HG02571 (cell line): ENCODE measurements around the gene MAFB.

ENCODE experiments used
- ATAC-seq: cut with Tn5 transposase; IDR thresholded peaks from one replicate; pipeline ENCODE4 v1.9.1; 2021; ENCODE audit warnings: mild to moderate bottlenecking, moderate library complexity; ENCODE audit not compliant: unreplicated experiment

MAFB gene

DNA sequence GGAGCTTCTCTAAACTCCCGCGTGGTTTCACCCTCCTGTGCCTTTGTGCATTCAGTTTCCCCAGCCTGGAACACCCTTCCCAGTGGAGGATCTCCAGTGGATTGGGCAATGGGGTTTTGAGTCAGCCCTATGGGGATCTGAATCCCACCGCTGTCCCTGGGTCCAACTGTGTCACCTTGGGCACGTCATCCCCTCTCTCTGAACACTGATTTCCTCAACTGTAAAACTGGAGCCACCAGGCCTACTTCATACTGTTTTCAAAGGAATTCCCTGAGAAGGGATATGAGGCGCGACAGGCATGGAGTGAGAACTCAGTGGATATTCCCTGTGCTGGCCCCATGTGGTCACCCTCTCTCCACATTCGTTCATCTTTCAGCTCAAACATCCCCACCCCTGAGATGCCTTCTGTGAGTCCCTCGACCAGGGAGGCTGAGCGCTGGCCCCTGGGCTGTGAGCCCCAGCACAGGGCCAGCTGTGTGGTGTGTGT, 25.7 kb downstream of the MAFB start:
- no peak for ATAC-seq

GRCh38 chr20:40659567-40659966, 29.5 kb downstream of the MAFB start:
- ATAC-seq = no peak

- no peak for ATAC-seq
These were observed 30.5 kb downstream of the MAFB start for GRCh38 chr20:40658509-40658908.

GRCh38 chr20:40657526-40657925, 31.5 kb downstream of the MAFB start:
- ATAC-seq = no peak

DNA sequence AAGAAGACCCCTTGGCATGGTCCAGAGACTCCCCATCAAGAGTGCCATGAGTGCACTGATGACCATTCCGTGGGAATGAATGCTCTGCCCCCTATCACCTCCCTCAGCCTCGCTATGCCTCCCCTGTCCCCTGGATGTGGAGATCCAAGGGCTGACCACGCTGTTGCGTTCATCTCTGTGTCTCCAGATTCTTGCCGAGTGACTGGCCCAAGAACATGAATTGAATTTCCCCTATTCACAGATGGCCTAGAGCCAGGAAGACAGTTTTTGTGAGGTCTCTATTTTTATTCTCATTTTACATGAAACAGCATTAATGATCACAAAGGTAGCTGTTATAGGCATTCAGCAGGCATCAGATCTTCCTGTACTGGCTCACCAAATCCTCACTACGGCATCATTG, 33.6 kb downstream of the MAFB start:
- ATAC-seq = no peak

- ATAC-seq = no peak
These were observed 34.2 kb downstream of the MAFB start for GRCh38 chr20:40654876-40655275.

DNA sequence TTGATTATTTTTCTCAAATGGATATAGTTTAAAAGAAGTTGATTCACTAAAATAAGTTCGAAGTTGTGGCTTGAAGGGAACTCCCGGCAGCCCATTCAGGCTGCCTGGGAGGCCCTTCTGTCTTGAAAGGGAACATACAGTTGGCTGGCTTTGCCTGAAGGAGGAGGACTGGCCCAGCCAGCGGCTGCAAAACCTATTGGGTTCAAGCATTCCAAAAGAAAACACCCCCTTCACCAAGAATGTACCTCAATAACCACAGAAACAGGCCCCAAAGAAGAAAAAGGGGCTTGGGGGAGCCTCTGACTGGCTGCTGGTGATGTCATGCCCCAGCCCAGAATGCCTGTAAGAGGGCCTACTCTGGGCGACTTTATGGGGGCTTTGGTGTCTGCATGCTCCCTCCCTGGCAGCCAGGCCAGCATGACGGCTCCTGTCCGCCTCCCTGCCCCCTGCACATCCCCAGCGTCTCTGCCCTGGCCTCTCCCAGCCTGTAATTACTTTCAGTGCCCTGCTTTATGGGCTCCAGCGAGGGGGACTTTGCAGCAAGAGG, 36.5 kb downstream of the MAFB start:
- no peak for ATAC-seq

DNA sequence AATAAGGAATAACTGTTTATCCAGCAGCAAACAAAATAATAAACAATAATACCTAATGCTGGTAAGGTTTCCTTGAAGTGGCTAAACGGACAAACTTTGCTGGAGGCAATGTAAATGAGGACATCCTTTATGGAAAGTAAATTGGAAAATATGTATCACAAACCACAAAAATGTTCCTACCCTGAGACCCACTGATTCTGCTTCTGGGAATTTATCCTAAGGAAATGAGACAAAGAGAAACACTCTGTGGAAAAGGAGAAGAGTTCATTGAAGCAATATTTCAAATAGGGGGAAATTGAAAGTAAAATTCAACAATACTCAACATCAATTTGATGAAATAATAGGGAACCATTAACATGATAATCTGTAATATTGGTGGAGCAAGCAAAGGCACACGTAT, 37.9 kb downstream of the MAFB start:
- no peak for ATAC-seq

DNA sequence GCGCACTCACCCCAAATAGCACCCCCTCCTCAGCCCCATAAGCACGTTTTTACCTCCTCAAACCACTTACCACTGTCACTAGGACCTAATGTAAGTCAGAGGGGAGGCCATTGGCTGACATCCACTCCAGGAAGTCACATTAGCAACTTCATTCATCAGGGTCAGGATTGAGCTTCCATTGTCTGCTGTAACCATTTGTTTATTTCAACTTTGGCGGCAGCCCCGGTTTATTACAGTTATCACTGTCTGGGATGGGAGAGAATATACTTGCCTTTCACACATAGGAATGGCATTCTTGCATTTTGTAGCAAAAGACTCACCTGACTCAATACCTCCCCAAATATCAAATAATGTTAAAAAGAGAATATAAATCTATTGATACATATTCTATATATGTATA, 38.3 kb downstream of the MAFB start:
- no peak for ATAC-seq

GRCh38 chr20:40648210-40649072, 40.6 kb downstream of the MAFB start:
- no peak for ATAC-seq

DNA sequence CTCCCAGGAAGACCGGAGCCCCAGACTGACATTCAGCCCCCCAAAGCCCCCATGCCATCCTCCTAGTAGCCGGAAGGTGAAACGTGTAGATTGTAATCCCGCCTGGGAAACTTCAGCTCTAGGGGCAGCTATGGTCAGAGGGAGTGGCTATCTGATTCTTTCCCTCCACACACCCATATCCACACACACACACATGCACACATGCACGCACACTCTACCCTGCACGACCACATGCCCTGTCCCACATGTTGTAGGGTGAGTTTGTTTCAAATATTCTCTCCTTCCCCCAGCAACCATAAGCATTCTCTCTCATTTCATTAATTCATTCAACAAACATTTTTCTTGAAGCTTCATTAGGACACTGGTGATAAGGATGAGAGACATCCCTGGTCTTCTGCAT, 42.2 kb downstream of the MAFB start:
- ATAC-seq = no peak

- no peak for ATAC-seq
These were observed 42.7 kb downstream of the MAFB start for GRCh38 chr20:40646361-40646760.

DNA sequence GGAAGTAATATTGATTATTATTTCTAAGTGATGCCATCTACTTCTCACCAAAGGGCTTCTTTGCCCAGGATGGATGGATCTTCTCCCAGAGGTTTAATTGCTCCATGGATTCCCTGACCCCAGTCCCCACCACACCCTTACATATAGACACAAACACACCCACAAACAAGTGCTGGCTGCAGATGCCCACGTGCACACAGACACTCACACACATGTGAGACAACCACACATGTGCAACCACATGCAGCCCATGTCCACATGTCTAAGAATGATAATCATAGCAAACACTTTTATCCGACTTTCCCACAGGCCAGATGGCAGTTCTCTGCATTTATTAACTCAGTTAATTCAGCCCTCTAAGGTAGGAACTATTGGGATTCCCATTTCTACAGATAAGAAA, 44.2 kb downstream of the MAFB start:
- ATAC-seq = no peak

GRCh38 chr20:40643891-40644290, 45.1 kb downstream of the MAFB start:
- ATAC-seq = no peak

- ATAC-seq = no peak
These were observed 47.2 kb downstream of the MAFB start for GRCh38 chr20:40641809-40642208.

DNA sequence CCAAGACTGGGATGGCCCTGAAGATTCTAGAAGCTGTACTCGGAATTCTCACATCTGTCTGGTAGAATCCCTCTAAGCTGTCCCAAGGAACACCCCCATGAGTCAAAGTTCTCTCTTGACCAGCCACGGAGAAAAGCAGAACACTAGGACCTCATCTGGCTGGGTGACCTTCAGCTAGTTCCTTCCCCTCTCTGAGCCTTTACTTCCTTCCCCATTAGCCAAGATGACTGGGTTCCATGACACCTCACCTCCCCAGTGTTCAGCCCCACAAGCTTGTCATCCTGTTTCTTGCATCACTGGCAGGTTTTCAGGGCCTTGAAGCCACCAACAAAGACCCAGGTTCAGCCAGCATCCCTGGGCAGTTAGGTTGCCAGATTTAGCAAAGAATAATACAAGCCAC, 47.8 kb downstream of the MAFB start:
- no peak for ATAC-seq

DNA sequence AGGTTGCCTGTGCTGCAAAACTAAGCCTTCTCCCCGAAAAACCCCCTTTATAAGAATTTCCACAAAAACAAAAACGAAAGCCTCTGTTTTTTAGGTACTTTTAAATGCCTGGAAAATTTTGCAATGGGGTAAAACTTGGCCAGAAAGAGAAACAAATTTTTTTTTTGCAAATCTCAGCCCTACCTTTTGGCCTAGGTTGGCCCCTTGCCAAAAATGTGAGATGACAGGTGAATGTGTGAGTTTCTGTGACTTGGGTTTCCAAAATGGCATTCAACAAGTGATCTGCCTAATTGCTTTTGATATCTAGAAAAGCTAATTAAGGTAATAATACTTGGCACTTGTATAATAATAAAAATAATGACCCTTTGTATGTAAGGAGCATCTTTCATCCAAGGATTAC, 48.4 kb downstream of the MAFB start:
- ATAC-seq = no peak

DNA sequence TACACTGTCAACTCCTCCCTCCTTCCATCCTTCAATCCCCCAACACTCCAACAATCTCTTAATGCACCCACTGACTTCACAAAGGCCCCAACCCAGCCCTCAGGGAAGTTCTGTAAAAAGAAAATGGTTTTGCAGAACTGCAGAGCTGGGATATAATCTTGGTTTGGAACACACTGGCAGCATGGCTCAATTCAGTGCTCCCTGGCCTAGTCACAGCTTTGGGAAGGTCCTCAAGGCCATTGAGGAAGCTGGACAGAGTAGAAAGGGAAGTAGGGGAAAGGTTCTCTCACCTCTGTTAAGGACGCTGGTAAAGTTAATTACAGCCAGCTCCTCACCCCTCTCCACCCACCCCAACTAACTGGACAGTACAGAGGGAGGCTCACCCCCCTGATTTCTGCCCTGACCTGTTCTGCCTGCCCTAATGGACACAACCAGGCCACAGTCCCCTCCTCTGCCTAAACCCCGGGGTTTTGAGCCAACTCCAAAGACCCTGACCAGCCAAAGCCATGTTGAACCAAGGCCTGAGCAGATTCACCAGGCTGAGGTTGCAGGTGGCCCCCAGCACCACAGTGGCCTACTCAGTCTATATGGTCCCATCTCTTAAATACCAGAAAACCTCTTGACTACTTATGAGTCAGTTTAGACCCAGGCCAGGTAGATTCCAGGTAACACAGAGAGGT, 49.2 kb downstream of the MAFB start:
- no peak for ATAC-seq

- no peak for ATAC-seq
These were observed 49.9 kb downstream of the MAFB start for GRCh38 chr20:40639132-40639531.

DNA sequence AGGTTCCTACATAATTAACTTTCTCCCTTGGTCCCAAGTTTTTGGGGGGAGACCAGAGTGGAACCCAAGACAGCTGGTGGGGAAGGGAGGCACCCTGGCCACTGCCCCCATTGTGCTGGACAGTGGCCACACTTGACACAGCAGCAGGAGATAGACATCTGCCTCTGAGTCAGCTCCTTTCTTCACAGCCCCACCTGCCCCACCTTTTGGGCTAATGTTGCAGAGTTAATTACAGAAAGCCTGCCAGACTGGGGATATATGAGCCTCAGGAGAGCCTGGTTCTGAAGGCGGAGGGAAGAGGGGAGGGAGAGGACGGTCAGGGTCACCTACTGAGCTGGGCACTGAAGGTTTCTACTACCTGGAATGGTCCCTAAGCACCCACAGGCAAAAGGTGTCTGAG, 50.6 kb downstream of the MAFB start:
- ATAC-seq = no peak

- ATAC-seq = no peak
These were observed 51.9 kb downstream of the MAFB start for GRCh38 chr20:40637176-40637575.

DNA sequence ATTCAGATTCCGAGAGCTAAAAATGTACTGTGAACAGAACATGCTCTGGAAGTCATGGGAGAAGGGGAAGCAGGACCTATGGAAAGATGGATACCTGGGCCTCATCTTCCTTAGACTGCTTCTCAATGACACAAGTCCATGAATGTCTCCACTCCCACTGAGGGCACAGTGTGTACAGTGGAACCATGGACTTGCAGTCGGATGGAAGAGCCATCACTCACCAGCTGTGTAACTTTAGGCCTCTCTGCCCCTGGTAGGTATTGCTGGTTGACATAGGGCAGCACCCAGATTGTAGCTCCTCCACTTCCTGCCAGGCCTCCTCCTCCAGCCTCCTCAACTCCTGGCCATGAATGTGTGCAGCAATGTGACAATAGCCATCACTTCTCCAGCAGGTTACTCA, 52.5 kb downstream of the MAFB start:
- ATAC-seq = no peak
